M059J (cell line): ENCODE data around the gene PAX6. TPM values are rescaled to one million over a fixed set of nuclear protein-coding genes. Genes with fewer than 3 reads are reported as not detected.

Experiments
- DNase-seq: peaks from one replicate; pipeline ENCODE4 v3.0.0-alpha.2; 2012; ENCODE audit warnings: low read depth
- total RNA-seq: library from RNA; depleted of rRNA; stranded (reverse); fragments of >200 nt; shearing (Covaris generic); gene quantifications from 2 replicates; pipeline ENCODE4 v1.2.3, GENCODE V29; 2014

The PAX6 gene
- total RNA-seq, 1 experiment from 2014 or later: 36.2 TPM

DNA sequence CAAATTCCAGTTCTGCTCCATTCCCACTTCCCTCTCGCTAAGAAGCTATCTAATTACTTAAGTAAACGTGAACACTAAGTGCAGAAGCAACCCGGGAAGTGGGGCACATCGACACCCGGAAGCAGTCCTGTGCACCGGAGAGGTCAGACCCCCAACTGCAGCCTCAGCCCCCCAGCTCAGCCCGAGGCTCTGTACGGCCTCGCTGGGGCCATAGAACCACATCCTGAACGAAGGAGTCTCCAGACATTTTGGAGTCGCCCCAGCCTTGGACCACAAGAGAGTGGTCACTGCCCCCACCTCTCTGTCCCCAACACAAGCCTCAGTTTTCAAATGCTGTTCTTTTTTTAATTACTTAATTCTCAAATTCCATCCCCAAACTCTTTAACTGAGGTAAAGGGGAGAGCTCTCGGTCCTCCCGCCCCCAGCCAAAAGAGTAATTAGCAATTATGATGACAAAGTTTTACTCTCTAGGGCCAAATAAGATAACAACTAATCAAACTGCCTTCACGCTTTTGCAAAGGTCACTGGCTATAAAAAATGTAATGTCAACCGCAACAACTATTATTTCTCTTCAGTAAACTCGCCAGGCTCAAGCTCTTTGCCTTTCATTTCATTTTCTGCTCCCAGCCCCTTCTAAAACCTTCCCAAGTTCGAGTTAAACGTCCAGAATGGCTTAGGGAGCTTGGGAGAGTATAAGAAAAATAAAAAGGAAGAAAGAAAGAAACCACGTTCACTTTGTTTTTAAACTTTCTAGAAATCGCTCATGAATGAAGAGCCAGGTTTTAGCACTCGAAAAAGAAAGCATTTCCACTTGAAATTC lies 2.2 kb downstream of the PAX6 start:
- DNase-seq: peak; percentile 33

DNA sequence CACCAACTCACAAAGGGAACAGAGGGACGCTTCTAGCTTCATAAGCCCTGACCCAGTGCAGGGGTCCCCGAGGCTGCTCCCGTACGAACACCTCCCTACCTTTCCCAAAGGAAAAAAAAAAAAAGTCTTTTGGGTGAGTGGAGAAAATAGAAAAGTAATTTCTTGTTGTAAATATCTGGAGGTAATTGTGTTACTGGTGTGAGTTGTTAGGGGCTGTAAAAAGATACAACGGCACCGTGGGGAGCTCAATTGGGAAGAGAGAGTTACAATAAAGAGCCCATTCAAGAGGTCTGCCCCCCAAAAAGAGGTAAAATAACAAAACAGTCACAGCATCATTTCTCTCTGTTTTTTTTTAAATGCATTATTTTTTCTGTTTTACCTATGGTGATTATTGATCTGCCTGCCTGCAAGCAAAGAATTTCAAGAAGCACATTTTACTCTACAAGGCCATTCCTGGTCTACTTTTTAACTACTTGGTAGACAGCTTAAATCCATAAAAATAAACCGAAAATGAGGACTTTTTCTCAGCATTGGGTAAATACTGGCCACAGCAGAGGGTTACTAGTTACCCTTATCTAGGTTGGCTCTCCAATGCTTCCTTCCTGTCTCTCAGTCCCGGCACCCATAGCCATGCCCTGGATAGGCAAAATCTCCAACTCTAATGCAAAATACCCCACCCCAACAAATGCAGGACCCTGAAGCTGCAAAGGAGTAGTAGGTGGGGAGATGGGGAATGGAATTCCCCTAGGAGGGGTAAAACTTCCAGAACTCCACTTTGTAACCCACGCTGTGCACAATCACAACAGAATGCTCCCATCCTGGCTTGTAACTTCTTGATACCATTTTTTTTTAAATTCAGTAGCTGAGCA lies 3.1 kb downstream of the PAX6 start:
- peak; percentile 11 for DNase-seq

DNA sequence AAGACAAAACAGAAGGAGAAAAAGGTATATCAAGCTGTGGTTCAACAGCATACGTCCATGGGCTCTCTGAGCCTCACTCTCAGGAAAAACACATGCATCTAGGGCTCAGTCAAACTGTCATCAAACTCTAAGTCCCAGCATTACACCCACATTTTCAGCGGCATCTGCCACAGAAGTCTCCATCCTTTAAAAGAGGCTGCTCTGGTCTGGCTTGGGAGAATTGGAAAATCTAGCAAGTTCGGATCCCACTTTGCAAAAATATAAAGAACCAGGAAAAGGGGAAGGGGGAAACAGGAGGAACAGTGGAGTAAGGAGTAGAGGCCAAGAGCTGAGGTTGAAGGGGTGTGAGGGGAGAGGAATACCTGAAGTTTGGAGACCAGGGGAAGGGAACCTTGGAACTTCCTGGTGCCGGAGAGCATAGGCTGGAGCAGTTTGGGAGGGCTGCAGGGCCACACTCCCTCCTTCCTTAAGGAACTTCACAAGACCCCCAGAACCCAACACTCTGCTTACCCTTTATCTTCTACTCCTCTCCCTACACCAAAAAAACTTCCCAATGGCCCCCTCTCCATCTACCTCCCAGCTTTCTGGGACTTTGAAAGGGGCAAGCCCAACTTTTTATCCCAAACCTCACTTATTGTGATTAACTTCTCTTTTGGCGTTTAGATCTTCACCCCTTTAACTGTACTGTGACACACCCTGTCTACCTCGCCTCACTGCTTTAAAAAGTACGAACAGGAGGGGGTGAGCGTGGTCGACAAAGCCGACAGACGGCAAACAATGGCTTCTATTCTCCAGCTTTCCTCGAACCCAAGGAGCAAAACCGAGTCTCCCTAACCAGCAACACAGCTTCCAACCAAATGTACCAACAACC lies 4.0 kb downstream of the PAX6 start:
- DNase-seq: no peak

- no peak for DNase-seq
These were observed 4.8 kb downstream of the PAX6 start for GRCh38 chr11:31806186-31806927.

GRCh38 chr11:31805629-31806185 lies 5.4 kb downstream of the PAX6 start:
- DNase-seq: no peak

GRCh38 chr11:31805037-31805628 lies 6.0 kb downstream of the PAX6 start:
- no peak for DNase-seq

DNA sequence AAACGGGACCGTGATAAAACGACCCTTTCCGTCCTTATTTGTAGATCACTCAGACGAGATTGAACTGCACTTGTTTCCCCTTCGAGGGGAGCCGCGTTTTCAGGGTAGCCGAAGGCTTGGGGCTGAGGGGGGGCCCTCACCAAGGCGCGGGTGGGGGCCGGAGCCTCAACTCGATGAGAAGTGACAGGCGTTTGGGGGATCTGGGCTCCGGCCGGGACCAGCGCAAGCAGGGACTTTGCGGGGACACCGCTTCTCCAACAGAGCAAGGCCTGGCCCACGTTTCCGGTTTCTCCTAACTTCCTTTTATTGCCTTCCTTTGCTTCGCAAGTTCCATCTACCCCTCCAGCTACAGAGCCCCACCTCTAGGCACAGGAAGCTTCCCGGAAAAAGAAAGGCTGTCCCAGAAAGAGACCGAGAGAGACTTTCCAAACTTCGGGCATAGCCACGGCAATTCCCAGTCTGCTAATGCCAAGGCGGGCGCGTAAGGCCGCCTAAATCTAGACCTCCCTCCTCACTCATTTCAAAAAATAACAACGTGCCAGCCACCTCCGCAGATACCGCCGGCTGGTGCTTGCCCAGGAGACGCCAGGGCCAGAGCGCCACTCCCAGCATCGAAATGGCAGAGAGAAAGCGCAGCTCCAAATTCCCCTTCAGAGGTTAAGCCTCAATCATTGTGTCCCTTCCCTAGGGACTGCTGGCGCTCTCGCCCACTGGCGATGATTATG lies 6.6 kb downstream of the PAX6 start:
- DNase-seq: no peak

- DNase-seq: no peak
These were observed 7.3 kb downstream of the PAX6 start for GRCh38 chr11:31803813-31804311.

DNA sequence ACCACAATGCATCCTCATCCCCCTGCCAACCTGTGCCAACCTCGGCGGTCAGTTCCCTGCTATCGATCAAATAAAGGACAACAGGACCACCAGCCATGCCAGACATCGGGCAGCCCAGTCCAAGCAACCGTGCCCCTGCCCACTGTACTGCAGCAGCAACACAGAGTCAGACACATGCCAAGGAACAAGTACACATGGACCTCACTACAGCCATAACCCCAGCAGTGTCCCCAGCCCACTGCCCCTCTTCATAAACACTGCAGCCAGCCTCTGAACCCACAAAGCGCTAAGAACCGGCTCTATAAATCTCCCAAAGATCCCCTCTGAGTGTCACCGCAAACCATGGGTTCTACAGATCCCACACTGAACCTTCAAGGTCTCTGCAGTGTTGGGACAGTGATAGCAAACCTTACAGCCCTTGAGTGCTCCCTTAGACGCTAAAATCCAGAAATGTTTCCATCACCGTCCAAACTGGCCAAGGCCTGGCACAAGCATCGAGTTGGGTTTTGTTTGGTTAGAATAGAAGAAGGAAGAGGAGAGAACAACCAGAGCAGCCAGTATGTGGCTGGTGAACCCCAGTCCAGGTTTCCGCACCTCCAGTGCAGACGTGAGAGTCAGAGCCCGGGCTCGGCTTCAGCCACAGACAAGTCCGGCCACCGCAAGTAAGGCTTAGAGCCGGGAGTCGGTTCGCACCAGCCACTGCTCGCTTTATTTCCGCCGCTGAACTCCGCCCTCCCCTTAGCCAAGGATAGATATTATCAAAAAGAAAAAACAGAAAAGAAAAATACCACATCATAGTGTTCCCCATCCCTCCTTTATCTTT lies 7.9 kb downstream of the PAX6 start:
- DNase-seq: no peak

- no peak for DNase-seq
These were observed 8.5 kb downstream of the PAX6 start for GRCh38 chr11:31802609-31802989.

DNA sequence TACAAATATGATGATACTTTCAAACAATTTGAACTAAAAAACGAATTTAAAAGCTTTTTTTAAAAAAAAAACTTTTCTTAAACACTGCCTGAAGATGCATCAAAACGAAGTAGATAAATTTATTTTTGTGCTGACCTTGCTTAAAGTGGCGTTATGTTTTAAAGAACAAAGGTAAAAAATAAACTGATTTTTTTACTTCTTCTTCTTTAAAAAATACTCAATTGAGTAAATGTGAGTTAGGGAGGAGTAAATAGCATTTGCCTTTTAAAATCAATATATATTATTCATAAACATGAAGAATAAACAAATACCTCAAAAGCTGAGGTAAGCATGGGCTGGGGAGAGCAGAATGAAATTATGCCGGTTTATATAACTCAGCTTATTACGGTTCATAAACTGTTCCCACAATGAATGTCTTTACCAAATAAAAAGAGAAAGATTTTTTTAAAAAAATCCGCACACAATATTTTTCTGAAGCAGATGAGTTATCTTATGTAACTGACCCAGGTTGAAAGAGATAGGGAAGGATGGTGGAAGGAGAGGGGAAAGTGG lies 9.0 kb downstream of the PAX6 start:
- no peak for DNase-seq

GRCh38 chr11:31801298-31801702 lies 9.8 kb downstream of the PAX6 start:
- DNase-seq: no peak

DNA sequence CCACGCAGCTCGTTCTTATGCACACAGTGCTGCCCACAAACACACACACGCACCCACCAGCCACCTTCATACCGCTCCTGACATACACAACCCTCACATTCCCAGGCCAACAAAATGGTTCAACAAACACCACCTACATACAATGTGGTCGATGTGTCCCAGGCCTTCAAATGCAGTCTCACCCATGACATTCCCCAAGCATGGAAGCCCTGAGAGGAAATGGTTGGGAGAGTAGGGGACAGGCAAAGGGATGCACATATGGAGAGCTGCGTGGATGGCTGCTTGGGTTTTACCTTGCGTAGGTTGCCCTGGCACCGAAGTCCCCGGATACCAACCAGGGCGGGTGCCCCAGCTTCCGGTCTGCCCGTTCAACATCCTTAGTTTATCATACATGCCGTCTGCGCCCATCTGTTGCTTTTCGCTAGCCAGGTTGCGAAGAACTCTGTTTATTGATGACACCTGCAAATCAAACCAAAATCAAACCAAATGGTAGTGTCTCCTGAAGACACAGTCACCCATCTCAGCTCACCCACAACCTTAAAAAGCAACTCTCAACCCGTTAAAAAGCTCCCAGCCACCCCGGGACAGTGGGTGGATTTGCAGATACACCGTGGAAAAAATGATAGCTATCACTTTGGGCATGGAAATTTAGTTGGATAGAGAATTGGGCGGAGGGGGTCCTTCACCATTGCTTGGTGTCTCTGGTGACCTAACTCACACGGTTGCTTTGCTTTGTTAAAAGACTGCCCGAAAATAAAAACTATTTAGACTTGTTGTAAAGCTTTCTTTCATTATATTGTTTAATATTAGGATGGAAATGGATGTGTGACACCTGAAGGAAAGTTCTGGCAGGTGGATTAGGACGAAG lies 10.5 kb downstream of the PAX6 start:
- no peak for DNase-seq

DNA sequence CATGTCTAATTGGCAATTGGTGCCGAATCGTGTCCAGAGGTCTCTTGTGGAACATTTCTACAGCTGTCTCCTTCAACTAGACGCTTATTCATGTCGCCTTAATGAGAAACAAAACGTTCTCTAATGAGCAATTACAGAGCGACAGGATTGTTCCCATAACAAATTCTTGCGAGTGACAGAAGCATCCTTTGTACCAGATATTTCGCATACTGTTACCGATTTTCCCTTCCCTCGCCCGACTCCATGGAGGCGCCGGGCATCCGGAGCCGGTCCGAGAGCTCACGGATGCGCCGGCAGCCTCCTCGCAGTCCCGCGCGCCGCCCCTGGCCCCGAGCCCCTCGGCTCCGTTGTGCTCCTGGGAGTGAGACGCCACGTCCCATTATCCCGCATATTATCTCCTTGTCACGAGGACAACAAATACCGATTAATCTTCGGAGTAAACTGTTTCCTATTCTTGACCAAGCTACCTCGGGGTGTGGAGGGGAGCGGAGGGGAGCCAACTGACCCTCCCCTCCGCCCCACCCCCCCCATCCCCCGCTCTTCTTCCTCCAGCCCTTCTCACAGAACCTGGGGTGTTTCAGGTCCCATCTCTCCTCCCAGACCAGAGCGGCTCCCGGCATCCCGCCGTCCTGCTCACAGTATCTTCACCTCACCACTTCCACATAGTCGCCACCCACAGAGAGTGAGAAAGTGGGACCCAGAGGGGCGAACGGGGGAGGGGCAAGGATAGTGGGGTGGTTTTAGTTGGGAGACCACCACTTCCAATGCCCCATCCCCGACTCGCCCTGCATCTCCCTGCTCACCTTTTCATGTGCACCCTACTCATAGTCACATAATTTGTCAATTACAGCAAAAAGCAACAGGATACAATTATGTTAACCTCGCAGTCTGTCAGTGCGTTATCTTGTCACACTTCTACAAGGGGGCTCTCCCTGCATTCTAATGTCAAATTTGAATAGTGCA lies 11.4 kb downstream of the PAX6 start:
- no peak for DNase-seq

- no peak for DNase-seq
These were observed 12.3 kb downstream of the PAX6 start for GRCh38 chr11:31798554-31799434.
